ENCODE results near the gene MNX1. TPM values are rescaled to one million over a fixed set of nuclear protein-coding genes. Genes with fewer than 3 reads are reported as not detected.

The MNX1 gene
- total and polyA plus RNA-seq, 9 of the 15 experiments (the other 6 are each of a cell fraction or from before 2014, with no cell fraction given), result 0.15 to 8.0 (median 1.4) TPM

GRCh38 chr7:156998988-156999957, 11.2 kb downstream of the MNX1 start:
- Histone ChIP-seq H2AFZ (ENCODE audit: low read depth, low read length) (peak overlapping the region; percentile 71), H3K79me2 (ENCODE audit: control insufficient read depth, insufficient read depth, low read length) (no peaks in the 10 kb centered on the region), H3K4me3 (peak overlapping the region; percentile 42), H3K9ac (ENCODE audit: insufficient read depth in 1 of 2, low read depth in 2 of 2, low read length in 2 of 2) (peak overlapping the region; percentile 41 to 79), H4K20me1 (replicated peaks; ENCODE audit: control insufficient read depth, insufficient read depth, low read length) (no peaks in the 10 kb centered on the region), H3K27ac (ENCODE audit: extremely low read depth, low read depth, low read length) (peak overlapping the region; percentile 12; the same call in 1 of the 3 replicates), H3K9me1 (ENCODE audit: control insufficient read depth, insufficient read depth, low read length) (no peaks in the 10 kb centered on the region), H3K4me1 (replicated peaks in 1 of 2; ENCODE audit: control insufficient read depth in 2 of 2, insufficient read depth in 2 of 2, low read length in 2 of 2) (peaks cover 16 to 32% of the 10 kb centered on the region in 2 experiments), H3K4me2 (ENCODE audit: insufficient read depth, low read length) (peak overlapping the region; percentile 40), H3K27me3 (ENCODE audit: control insufficient read depth in 2 of 2, insufficient read depth in 2 of 2, low read length in 2 of 2) (peaks cover 3 to 8% of the 10 kb centered on the region in 2 experiments; a peak in 3 of 5 replicates), H3K9me3 (replicated peaks; ENCODE audit: control insufficient read depth, insufficient read depth, low read depth, low read length) (no peaks in the 10 kb centered on the region), H3K36me3 (ENCODE audit: control insufficient read depth, insufficient read depth, low read length) (no peaks in the 10 kb centered on the region)
- FAIRE-seq (peak; percentile 35), ATAC-seq (peak; percentile 83), DNase-seq (ENCODE audit: extremely low read depth in 1 of 4, low spot score in 3 of 4) (peak; percentile 71 to 90 (median 86))
- TSS peak; percentile 45 for BruUV-seq (replicated peaks)
- in situ Hi-C loops (cut with MboI) (no loop called here), intact Hi-C loops (cut with micrococcal nuclease) (no loop called here)
- ChIA-PET CTCF (ENCODE audit: low intra/inter-chr PET ratio) (no interaction called here), POLR2A (interaction anchor here (0.9 to 2.5 kb wide), 5 partner anchors 8 to 94 kb away, joined by 3 to 10 read pairs (median 4); partner anchors contain the start of gene MNX1)
- WGBS (ENCODE audit: insufficient coverage, low coverage, missing lambda C conversion rate), result 14% methylated on average over 40 of the region's 57 CpGs
- 0 out of 2 replicates have a peak, but pooled peaks have one; percentile 31 for TF ChIP-seq HDAC2 (IDR thresholded peaks at IDR 0.05)
- no peak for TF ChIP-seq ETS2 (tag; IDR thresholded peaks at IDR 0.05; ENCODE audit: borderline replicate concordance, poor library complexity, severe bottlenecking)
- TF ChIP-seq NKRF (IDR thresholded peaks at IDR 0.05; ENCODE audit: borderline replicate concordance), result no peak
- TF ChIP-seq TAL1 (IDR thresholded peaks at IDR 0.05), result no peak
- peak; percentile 8 for TF ChIP-seq TBP (optimal IDR thresholded peaks at IDR 0.05; ENCODE audit: low read depth, low read length)
- no peak for TF ChIP-seq COPS2 (conservative IDR thresholded peaks at IDR 0.05)
- TF ChIP-seq ZSCAN29 (IDR thresholded peaks at IDR 0.05), result no peak
- TF ChIP-seq SOX6 (IDR thresholded peaks at IDR 0.05), result 0 out of 2 replicates have a peak, but pooled peaks have one; percentile 8
- TF ChIP-seq IRF9 (tag; IDR thresholded peaks at IDR 0.05), result no peak
- no peak for TF ChIP-seq NFE2 (IDR thresholded peaks at IDR 0.05; ENCODE audit: low read depth)
- TF ChIP-seq DPF2 (IDR thresholded peaks at IDR 0.05), result 0 out of 2 replicates have a peak, but pooled peaks have one; percentile 17
- TF ChIP-seq KDM5B (IDR thresholded peaks at IDR 0.05; ENCODE audit: insufficient replicate concordance, low read depth, low read length), result peak; percentile 18
- peak; percentile 30; the same call in 1 of the 2 replicates for TF ChIP-seq PKNOX1 (IDR thresholded peaks at IDR 0.05)
- no peak for TF ChIP-seq ZNF699 (CRISPR knock-in tag; IDR thresholded peaks at IDR 0.05; ENCODE audit: insufficient replicate concordance)
- TF ChIP-seq PHF8 (IDR thresholded peaks at IDR 0.05; ENCODE audit: borderline replicate concordance, low read length), result peak; percentile 25; the same call in 1 of the 2 replicates
